Activated T-cell treated with anti-CD3 and anti-CD28 coated beads, Interleukin-2, amount 50 U/mL, for 24 hours (primary cell): ENCODE data around the gene ATOH8.
A peak's percentile ranks its signal among the peaks of the same experiment; 100 is the strongest.

Experiments used
- DNase-seq: peaks from one replicate; pipeline ENCODE4 v3.0.0-alpha.2; 2020
- H3K27ac Mint-ChIP-seq: 2 replicates; pipeline ENCODE4 v1.8.0; 2020; ENCODE audit warnings: mild to moderate bottlenecking, mixed read lengths
- H3K27me3 Mint-ChIP-seq: 2 replicates; pipeline ENCODE4 v1.8.0; 2020; ENCODE audit warnings: mixed read lengths
- H3K36me3 Mint-ChIP-seq: 2 replicates; pipeline ENCODE4 v1.8.0; 2020; ENCODE audit warnings: low read depth, mixed read lengths
- H3K4me1 Mint-ChIP-seq: 2 replicates; pipeline ENCODE4 v1.8.0; 2020; ENCODE audit warnings: low read depth, mixed read lengths
- H3K4me3 Mint-ChIP-seq: 2 replicates; pipeline ENCODE4 v1.8.0; 2020; ENCODE audit warnings: mild to moderate bottlenecking, moderate library complexity, mixed read lengths
- H3K9me3 Mint-ChIP-seq: 2 replicates; pipeline ENCODE4 v1.8.0; 2020; ENCODE audit warnings: mixed read lengths

Gene ATOH8

DNA sequence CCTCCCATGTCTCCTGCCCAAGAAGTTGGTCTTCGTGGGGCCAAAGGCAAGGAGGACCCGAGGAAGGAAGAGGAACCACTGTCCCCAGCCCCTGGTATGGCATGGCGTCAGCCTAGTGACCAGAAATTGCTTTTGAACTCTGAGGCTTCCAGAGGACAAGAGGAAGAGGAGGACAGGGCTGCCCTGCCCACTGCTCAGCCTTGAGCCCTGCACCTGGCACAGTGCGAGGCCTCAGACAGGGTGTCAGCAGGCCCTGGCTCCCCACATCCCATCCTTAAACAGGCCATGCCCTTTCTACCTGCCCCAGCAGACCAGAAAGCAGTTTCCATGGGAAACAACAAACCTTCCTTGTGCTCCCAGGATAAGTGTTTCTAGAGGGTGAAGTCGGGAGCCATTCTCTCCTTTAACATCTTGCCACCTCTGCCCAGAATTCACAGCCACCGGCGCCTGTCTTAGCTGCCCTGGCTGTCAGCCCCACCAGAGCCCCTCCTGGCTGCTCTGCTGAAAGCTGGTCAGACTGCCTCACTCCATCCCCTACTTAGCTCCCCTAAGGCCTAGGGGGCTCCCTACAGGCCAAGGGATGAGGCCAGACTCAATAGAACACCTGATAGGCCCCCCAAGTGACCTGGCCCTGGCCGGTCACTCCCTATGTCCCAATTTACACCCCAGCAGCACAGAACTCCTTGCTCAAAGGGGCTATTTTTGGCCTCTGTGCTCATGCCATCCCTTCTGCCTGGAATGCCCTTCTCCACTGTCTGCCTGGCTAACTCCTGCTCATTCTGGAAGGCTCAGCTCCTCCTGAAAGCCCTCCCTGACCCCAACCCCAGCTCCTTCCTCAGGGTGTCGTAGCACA, 20.6 kb downstream of the ATOH8 start:
- no peaks in the 10 kb centered on the region for H3K4me1 Mint-ChIP-seq
- H3K27me3 Mint-ChIP-seq: peaks cover 30% of the 10 kb centered on the region
- H3K4me3 Mint-ChIP-seq: no peak overlapping the region
- DNase-seq: no peak
- no peaks in the 10 kb centered on the region for H3K9me3 Mint-ChIP-seq
- no peak overlapping the region for H3K27ac Mint-ChIP-seq
- H3K36me3 Mint-ChIP-seq: no peaks in the 10 kb centered on the region

- Mint-ChIP-seq H3K4me1 (no peaks in the 10 kb centered on the region), H3K27ac (no peak overlapping the region), H3K27me3 (peaks cover 29% of the 10 kb centered on the region), H3K4me3 (no peak overlapping the region), H3K9me3 (no peaks in the 10 kb centered on the region), H3K36me3 (no peaks in the 10 kb centered on the region)
- no peak for DNase-seq
Measured at GRCh38 chr2:85775406-85776381, 21.9 kb downstream of the ATOH8 start.

- no peaks in the 10 kb centered on the region for H3K4me1 Mint-ChIP-seq
- no peak overlapping the region for H3K4me3 Mint-ChIP-seq
- H3K27me3 Mint-ChIP-seq: peaks cover 19% of the 10 kb centered on the region
- no peaks in the 10 kb centered on the region for H3K9me3 Mint-ChIP-seq
- H3K27ac Mint-ChIP-seq: no peak overlapping the region
- DNase-seq: no peak
- H3K36me3 Mint-ChIP-seq: no peaks in the 10 kb centered on the region
Measured at GRCh38 chr2:85776672-85777071, 22.9 kb downstream of the ATOH8 start.

GRCh38 chr2:85777441-85777861, 23.7 kb downstream of the ATOH8 start:
- peaks cover 16% of the 10 kb centered on the region for H3K27me3 Mint-ChIP-seq
- H3K4me1 Mint-ChIP-seq: no peaks in the 10 kb centered on the region
- H3K27ac Mint-ChIP-seq: no peak overlapping the region
- H3K9me3 Mint-ChIP-seq: no peaks in the 10 kb centered on the region
- no peak for DNase-seq
- no peaks in the 10 kb centered on the region for H3K36me3 Mint-ChIP-seq
- H3K4me3 Mint-ChIP-seq: no peak overlapping the region

GRCh38 chr2:85778646-85779379, 25.0 kb downstream of the ATOH8 start:
- DNase-seq: no peak
- no peak overlapping the region for H3K27ac Mint-ChIP-seq
- H3K27me3 Mint-ChIP-seq: peaks cover 3% of the 10 kb centered on the region
- no peaks in the 10 kb centered on the region for H3K9me3 Mint-ChIP-seq
- no peak overlapping the region for H3K4me3 Mint-ChIP-seq
- H3K4me1 Mint-ChIP-seq: no peaks in the 10 kb centered on the region
- H3K36me3 Mint-ChIP-seq: no peaks in the 10 kb centered on the region

DNA sequence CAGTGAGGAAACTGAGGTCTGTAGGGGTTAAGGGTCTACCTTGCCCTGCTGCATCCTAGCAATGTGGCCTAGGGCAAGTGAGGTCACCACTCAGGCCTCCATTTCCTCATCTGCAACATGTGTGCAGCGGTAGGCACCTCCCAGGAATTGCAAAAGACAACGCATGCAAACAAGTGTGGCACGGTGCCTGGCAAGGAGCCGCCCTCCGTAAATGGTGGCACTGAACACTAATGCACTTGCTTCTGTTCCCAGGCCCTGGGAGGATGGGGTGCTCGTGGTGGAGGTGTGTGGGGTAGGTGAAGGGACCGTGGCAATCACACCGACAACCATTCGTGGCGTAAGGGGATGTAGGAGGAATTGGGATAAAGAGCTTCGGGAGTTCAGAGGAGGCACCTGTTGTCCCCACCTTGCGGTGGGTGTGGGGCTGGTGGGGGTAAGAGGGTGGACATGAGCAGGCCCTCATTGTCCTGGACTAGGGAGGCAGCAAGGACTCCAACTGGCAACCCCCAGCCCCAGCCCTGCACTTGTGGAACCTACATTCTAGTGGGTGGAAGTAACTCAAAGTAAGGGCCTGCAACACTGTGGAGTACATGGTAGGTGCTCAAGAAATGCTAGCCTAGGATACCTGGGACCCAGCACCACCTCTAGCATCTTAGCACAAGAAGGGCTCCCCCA, 26.0 kb downstream of the ATOH8 start:
- Mint-ChIP-seq H3K9me3 (no peaks in the 10 kb centered on the region), H3K27ac (peak overlapping the region; percentile 56), H3K4me3 (no peak overlapping the region), H3K27me3 (no peaks in the 10 kb centered on the region), H3K4me1 (no peaks in the 10 kb centered on the region), H3K36me3 (no peaks in the 10 kb centered on the region)
- no peak for DNase-seq

- Mint-ChIP-seq H3K36me3 (no peaks in the 10 kb centered on the region), H3K4me3 (no peak overlapping the region), H3K27ac (no peak overlapping the region), H3K27me3 (no peaks in the 10 kb centered on the region), H3K9me3 (no peaks in the 10 kb centered on the region), H3K4me1 (peaks cover 3% of the 10 kb centered on the region)
- DNase-seq: no peak
Measured at GRCh38 chr2:85780316-85781012, 26.7 kb downstream of the ATOH8 start.

GRCh38 chr2:85781013-85781332, 27.2 kb downstream of the ATOH8 start:
- Mint-ChIP-seq H3K4me1 (peaks cover 4% of the 10 kb centered on the region), H3K36me3 (no peaks in the 10 kb centered on the region), H3K4me3 (no peak overlapping the region), H3K27ac (no peak overlapping the region), H3K9me3 (no peaks in the 10 kb centered on the region), H3K27me3 (peaks cover 2% of the 10 kb centered on the region)
- no peak for DNase-seq

DNA sequence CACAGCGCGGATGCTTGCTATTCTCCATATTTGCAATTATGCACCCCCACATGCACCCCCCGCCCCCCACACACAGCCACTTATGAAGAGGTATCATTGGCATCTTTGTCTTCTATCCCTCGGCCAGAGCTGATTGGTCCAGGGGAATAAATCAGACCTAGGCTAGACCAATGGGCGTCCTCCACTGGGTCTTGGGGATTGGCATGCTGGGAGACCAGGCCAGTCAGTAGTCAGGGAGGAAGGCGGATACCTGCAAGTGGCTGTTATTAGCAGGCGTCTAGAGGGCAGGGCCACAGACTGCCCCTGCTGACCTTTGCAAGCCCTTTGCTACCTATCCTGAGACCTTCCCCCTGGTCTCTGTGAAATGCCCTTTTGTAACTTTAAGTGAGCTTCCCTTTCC, 30.0 kb downstream of the ATOH8 start:
- no peak for DNase-seq
- H3K4me3 Mint-ChIP-seq: no peak overlapping the region
- no peak overlapping the region for H3K27ac Mint-ChIP-seq
- H3K27me3 Mint-ChIP-seq: peaks cover 8% of the 10 kb centered on the region
- H3K9me3 Mint-ChIP-seq: no peaks in the 10 kb centered on the region
- H3K4me1 Mint-ChIP-seq: peaks cover 4% of the 10 kb centered on the region
- H3K36me3 Mint-ChIP-seq: no peaks in the 10 kb centered on the region

GRCh38 chr2:85784474-85784986, 30.7 kb downstream of the ATOH8 start:
- Mint-ChIP-seq H3K9me3 (no peaks in the 10 kb centered on the region), H3K36me3 (no peaks in the 10 kb centered on the region), H3K4me1 (peaks cover 4% of the 10 kb centered on the region), H3K27ac (no peak overlapping the region), H3K4me3 (no peak overlapping the region), H3K27me3 (peaks cover 8% of the 10 kb centered on the region)
- DNase-seq: no peak

DNA sequence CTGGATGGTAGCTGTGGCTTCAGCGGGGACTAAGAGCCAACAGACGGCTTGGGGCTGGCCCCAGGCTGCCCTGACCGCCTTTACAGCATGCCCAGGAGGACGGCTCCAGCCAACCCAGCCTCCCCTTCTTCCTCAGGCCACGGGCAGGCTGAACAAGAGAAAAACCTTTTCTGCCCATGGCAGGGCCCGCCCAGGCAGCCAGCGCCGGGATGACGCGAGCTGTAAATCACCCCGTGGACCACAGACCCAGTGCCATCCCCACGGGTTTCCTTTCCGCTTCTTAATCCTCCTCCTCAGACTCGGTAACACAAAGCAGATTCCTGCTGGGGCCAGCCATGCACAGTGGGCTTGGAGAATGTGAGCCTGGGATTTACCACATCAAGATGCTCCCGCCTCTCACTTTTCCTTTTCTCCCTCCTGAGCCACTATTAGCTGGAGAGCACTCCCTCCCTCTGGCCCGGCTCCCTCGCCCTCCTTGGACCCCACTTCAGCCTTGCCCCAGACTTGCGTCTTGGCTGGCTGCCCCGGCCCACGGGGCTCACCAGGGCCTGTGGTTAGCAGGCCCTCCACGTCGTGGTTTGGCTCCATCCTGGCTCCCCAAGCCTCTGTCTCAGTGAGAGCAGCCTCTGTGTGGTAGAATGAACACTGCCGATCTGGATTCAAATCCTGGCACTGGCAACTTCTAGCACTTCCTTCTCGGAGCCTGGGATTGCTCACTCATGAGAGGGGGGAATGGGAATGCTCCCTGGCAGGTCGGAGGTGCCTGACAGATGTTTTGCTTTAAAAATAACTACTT, 31.4 kb downstream of the ATOH8 start:
- peaks cover 8% of the 10 kb centered on the region for H3K27me3 Mint-ChIP-seq

GRCh38 chr2:85785871-85786270, 32.1 kb downstream of the ATOH8 start:
- H3K4me1 Mint-ChIP-seq: peaks cover 4% of the 10 kb centered on the region
- no peaks in the 10 kb centered on the region for H3K36me3 Mint-ChIP-seq
- H3K9me3 Mint-ChIP-seq: no peaks in the 10 kb centered on the region
- no peak overlapping the region for H3K4me3 Mint-ChIP-seq
- peaks cover 8% of the 10 kb centered on the region for H3K27me3 Mint-ChIP-seq
- no peak for DNase-seq
- no peak overlapping the region for H3K27ac Mint-ChIP-seq

More for the DNA sequence above, 31.4 kb downstream of the ATOH8 start:
- Mint-ChIP-seq H3K36me3 (no peaks in the 10 kb centered on the region), H3K27ac (no peak overlapping the region), H3K4me3 (no peak overlapping the region), H3K4me1 (peaks cover 4% of the 10 kb centered on the region), H3K9me3 (no peaks in the 10 kb centered on the region)
- DNase-seq: no peak

DNA sequence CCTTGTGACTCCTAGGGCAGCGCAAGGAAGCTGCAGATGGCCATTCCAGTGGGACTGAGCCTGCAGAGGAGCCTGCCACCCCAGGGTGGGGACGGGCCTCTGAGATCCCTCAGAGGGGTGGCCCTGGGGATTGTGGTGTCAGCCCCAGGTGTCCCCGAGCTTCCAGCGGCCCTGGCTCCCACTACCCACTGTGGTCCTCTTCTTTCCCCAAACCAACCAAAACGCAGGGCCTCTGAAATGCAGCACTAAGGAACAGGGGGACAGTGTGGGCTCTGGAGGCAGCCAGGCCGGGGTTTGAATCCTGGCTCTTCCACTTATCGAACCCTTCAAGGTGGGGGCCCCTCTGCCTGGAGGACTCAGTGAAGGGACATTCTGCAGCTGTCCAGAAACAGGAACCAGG, 32.7 kb downstream of the ATOH8 start:
- no peak overlapping the region for H3K4me3 Mint-ChIP-seq
- no peak for DNase-seq
- H3K27me3 Mint-ChIP-seq: peaks cover 8% of the 10 kb centered on the region
- H3K36me3 Mint-ChIP-seq: no peaks in the 10 kb centered on the region
- no peak overlapping the region for H3K27ac Mint-ChIP-seq
- H3K4me1 Mint-ChIP-seq: peaks cover 4% of the 10 kb centered on the region
- no peaks in the 10 kb centered on the region for H3K9me3 Mint-ChIP-seq
